Ovary (tissue), 9 donors: ENCODE results near the gene C19orf81. TPM values are rescaled to one million over a fixed set of nuclear protein-coding genes. Genes with fewer than 3 reads are reported as not detected.

Experiments used
- DNase-seq, 5 donors: peaks; one replicate each; pipeline ENCODE4 v3.0.0-alpha.2; 2019 to 2020
- H3K27ac ChIP-seq, 2 donors: fragments of 200-600 bp; one replicate each; pipeline versions ENCODE4 v1.5.1 to v1.8.0; 2019 to 2022
- H3K27me3 ChIP-seq: fragments of 200-600 bp; one replicate; pipeline ENCODE4 v1.8.0; 2022
- H3K36me3 ChIP-seq: fragments of 200-600 bp; sonication (generic); one replicate; pipeline ENCODE4 v1.5.1; 2019
- H3K4me1 ChIP-seq: one replicate; pipeline ENCODE4 v1.8.1; 2013; ENCODE audit warnings: mild to moderate bottlenecking, moderate library complexity; ENCODE audit not compliant: insufficient read depth
- H3K4me3 ChIP-seq: fragments of 200-600 bp; sonication (generic); one replicate; pipeline ENCODE4 v1.5.1; 2017
- H3K9me3 ChIP-seq, 2 donors: fragments of 200-600 bp in 1 of 2; sonication (generic) in 1 of 2; one replicate each; pipeline versions ENCODE4 v1.5.1 to v1.8.1; 2013 to 2019; ENCODE audit warnings: mild to moderate bottlenecking in 1 of 2, moderate library complexity in 1 of 2
- EP300 ChIP-seq: sonication (generic); formaldehyde crosslinking; IDR thresholded peaks from one replicate; pipeline ENCODE4 v1.6.1; 2017; ENCODE audit warnings: antibody characterized with exemption
- POLR2A ChIP-seq: fragments of 450-650 bp; IDR thresholded peaks from one replicate; pipeline ENCODE4 v1.6.1; 2017; ENCODE audit warnings: antibody characterized with exemption, mild to moderate bottlenecking, moderate library complexity
- WGBS, 3 donors: extraction: QIAGEN DNeasy Blood & Tissue Kit in 1 of 3; methylation state at CpG; one replicate each; pipeline versions ENCODE4 v1.1.5 to v1.1.7; 2013 to 2017; 5-methylcytosine and 5-hydroxymethylcytosine counted together
- intact Hi-C, 4 donors: fragments of 100-400 bp; cut with DNase I; formaldehyde crosslinking; loops; one replicate each; pipeline versions ENCODE4 v1.11.0 to v1.15.1; 2022 to 2023
- polyA plus RNA-seq, 2 donors: library from polyadenylated mRNA; stranded (reverse); fragments of 200-250 nt in 1 of 2; fragments of 350-450 nt in 1 of 2; fragmentation: Illumina TruSeq in 1 of 2; extraction: RNeasy Lipid Tissue Mini Kit (QIAGEN cat#74804) in 1 of 2; gene quantifications; one replicate each; pipeline ENCODE4 v1.2.3, GENCODE V29; 2013 to 2014
- total RNA-seq, 7 donors: library from RNA; depleted of rRNA in 2 of 7; stranded (reverse); fragments of >200 nt in 2 of 7; fragmentation: NEBNext Ultra II Directional in 3 of 7; extraction: Animal tissue kit (Norgen Biotek cat#: 25700) in 3 of 7; gene quantifications; one replicate each; pipeline versions ENCODE4 v1.1.0 to v1.2.4, GENCODE V29; 2016 to 2023
- TF ChIP-seq, protein P1 (sequence below), 3 donors: fragments of 450-650 bp in 2 of 3; fragments of 200-600 bp in 1 of 3; IDR thresholded peaks; one replicate each; pipeline versions ENCODE4 v1.5.1 to v1.8.0; 2016 to 2022; ENCODE audit warnings: antibody characterized with exemption in 3 of 3, mild to moderate bottlenecking in 1 of 3
- donor health status: DM: no; HTN: no; CAD: no; lungs with moderate emphysema.
- donor health status: DM: no; HTN: no; CAD: no.
- donor health status: Bipolar disorder and iron deficiency.
- donor health status: DM: yes; HTN: yes; CAD: no.
- donor health status: DM: no; HTN: no; CAD: no.
- donor health status: DM: yes; HTN: yes; CAD: no.

C19orf81 gene
- total and polyA plus RNA-seq, 9 donors = 1.1 to 12.6 (median 2.1) TPM; not detected in 5

DNA sequence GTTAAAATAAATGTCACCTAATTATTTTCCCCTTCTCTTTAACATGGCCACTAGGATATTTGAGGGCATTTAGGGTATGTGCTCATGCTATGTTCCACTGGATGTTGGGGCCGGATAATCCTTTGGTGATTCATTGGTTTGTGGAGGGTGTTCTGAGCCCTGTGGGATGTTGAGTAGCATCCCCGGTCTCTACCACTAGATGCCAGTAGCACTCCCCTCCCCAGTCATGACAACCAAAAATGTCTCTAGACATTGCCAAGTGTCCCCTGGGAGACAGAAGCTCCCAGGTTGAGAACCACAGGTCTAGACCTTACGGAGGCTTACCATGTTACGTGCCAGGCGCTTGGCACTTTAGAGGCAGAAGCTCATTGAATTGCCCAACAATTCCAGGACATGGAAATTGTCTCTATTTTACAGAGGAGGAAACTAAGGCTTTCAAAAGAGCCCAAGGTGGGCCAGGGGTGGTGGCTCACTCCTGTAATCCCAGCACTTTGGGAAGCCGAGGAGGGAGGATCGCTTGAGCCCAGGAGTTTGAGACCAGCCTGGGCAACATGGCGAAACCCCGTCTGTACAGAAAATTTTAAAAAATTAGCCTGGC, 56.3 kb downstream of the C19orf81 start:
- no peak for DNase-seq
- no peak for TF ChIP-seq POLR2A
- TF ChIP-seq, protein P1, sequence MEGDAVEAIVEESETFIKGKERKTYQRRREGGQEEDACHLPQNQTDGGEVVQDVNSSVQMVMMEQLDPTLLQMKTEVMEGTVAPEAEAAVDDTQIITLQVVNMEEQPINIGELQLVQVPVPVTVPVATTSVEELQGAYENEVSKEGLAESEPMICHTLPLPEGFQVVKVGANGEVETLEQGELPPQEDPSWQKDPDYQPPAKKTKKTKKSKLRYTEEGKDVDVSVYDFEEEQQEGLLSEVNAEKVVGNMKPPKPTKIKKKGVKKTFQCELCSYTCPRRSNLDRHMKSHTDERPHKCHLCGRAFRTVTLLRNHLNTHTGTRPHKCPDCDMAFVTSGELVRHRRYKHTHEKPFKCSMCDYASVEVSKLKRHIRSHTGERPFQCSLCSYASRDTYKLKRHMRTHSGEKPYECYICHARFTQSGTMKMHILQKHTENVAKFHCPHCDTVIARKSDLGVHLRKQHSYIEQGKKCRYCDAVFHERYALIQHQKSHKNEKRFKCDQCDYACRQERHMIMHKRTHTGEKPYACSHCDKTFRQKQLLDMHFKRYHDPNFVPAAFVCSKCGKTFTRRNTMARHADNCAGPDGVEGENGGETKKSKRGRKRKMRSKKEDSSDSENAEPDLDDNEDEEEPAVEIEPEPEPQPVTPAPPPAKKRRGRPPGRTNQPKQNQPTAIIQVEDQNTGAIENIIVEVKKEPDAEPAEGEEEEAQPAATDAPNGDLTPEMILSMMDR (IDR thresholded peaks at IDR 0.05) = peak in 1 of 3 donors; percentile 31
- no peak for TF ChIP-seq EP300
- no peak overlapping the region for H3K27ac ChIP-seq
- no peaks in the 10 kb centered on the region for H3K36me3 ChIP-seq
- H3K4me1 ChIP-seq = no peaks in the 10 kb centered on the region
- intact Hi-C loops = no loop called here
- 38 to 44% (median 44%) methylated on average over 9 of the region's 9 CpGs for WGBS, 3 donors
- no peaks in the 10 kb centered on the region for H3K27me3 ChIP-seq
- no peak overlapping the region for H3K4me3 ChIP-seq
- H3K9me3 ChIP-seq = no peaks in the 10 kb centered on the region

DNA sequence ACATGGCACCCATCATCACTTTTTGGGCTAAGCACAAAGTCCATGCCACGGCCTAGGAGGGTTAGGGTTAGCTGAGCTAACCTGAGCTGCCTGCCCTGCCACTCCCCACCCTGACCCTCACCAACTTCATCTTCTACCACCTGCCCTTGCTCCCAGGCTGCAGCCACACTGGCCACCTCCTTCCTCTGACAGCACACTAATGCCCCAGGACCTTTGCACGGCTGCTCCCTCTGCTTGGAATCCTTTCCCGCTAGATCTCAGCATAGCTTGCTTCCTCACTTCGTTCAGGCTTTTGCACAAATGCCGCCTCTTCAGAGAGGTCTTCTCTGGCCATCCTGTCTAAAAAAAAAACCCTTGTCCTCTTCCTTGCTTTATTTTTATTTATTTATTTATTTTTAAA, 57.1 kb downstream of the C19orf81 start:
- Histone ChIP-seq H3K27me3 (no peaks in the 10 kb centered on the region), H3K4me1 (no peaks in the 10 kb centered on the region), H3K9me3 (no peaks in the 10 kb centered on the region), H3K27ac (no peak overlapping the region), H3K36me3 (no peaks in the 10 kb centered on the region), H3K4me3 (no peak overlapping the region)
- intact Hi-C loops = no loop called here
- TF ChIP-seq, protein P1 (IDR thresholded peaks at IDR 0.05) = no peak
- TF ChIP-seq POLR2A (no peak), EP300 (no peak)
- DNase-seq = no peak
- 68 to 78% (median 70%) methylated on average over 5 of the region's 5 CpGs for WGBS, 3 donors

DNA sequence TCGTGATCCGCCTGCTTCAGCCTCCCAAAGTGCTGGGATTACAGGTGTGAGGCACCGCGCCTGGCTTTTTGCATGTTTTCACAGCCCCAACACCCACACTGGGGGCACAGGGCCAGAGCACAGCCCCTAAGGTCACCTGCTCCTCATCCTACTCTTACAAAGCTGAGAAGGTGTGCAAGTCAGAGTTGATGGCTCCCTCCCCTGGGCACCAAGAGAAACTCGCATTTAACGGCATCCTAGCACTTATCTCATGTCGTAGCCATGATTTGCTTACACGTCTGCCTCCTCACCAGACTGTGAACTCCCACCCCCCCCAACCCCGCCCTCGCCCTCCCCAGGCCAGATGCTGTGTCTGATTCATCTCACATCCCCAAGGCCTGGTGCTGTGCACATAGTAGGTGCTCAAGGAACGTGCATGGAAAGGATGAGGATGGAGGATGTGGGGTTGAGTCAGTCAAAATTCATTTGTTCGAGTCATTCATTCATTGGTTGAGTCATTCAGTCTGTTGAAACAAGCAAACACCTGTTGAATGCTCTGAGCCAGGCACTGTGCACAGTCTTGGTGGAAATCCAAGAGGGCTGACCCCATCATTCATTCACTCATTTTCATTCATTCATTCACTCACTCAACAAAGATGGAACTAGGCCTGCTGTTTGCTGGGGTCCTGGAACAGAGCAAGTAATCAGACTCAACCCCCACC, 59.1 kb downstream of the C19orf81 start:
- TF ChIP-seq, protein P1 (IDR thresholded peaks at IDR 0.05) = no peak
- TF ChIP-seq EP300 (no peak), POLR2A (no peak)
- Histone ChIP-seq H3K27me3 (no peaks in the 10 kb centered on the region), H3K27ac (no peak overlapping the region), H3K9me3 (no peaks in the 10 kb centered on the region), H3K4me1 (no peaks in the 10 kb centered on the region), H3K4me3 (no peak overlapping the region), H3K36me3 (no peaks in the 10 kb centered on the region)
- intact Hi-C loops = no loop called here
- WGBS, 3 donors = 70 to 75% (median 75%) methylated on average over 12 of the region's 12 CpGs
- DNase-seq = no peak

Other genes starting within 250 kb of the C19orf81 start
- under 1 TPM in 3 of 7 donors, not detected in 4; 0.12 to 0.46 (median 0.26) TPM for gene SPIB, start 230.5 kb upstream of the C19orf81 start, total RNA-seq
- under 1 TPM in 1 of 2 donors, not detected in 1; 0.25 TPM for gene SPIB, start 230.5 kb upstream of the C19orf81 start, polyA plus RNA-seq
- gene MYBPC2, start 216.6 kb upstream of the C19orf81 start, total RNA-seq = under 1 TPM in 3 of 7 donors, not detected in 4; 0.05 to 0.12 (median 0.08) TPM
- gene MYBPC2, start 216.6 kb upstream of the C19orf81 start, polyA plus RNA-seq = under 1 TPM in 1 of 2 donors, not detected in 1; 0.28 TPM
- 100 to 1,000 TPM in 3 of 7 donors, 10 to 100 TPM in 4; 50.4 to 132 (median 96.7) TPM for gene EMC10, start 172.9 kb upstream of the C19orf81 start, total RNA-seq
- gene EMC10, start 172.9 kb upstream of the C19orf81 start, polyA plus RNA-seq = 100 to 1,000 TPM in 1 of 2 donors, 10 to 100 TPM in 1; 27.6 to 113 TPM
- gene GARIN5A, start 172.6 kb upstream of the C19orf81 start, total RNA-seq = 10 to 100 TPM in 1 of 7 donors, 1 to 10 TPM in 6; 2.1 to 10.3 (median 3.3) TPM
- 1 to 10 TPM in 1 of 2 donors, under 1 TPM in 1; 0.47 to 4.3 TPM for gene GARIN5A, start 172.6 kb upstream of the C19orf81 start, polyA plus RNA-seq
- gene JOSD2, start 138.3 kb upstream of the C19orf81 start, total RNA-seq = 10 to 100 TPM; 15.0 to 28.9 (median 21.8) TPM
- gene JOSD2, start 138.3 kb upstream of the C19orf81 start, polyA plus RNA-seq = 10 to 100 TPM in 1 of 2 donors, not detected in 1; 42.5 TPM
- not detected for gene ASPDH, start 135.5 kb upstream of the C19orf81 start, total RNA-seq
- gene ASPDH, start 135.5 kb upstream of the C19orf81 start, polyA plus RNA-seq = not detected
- 1 to 10 TPM; 1.2 to 7.9 (median 2.5) TPM for gene LRRC4B, start 81.0 kb upstream of the C19orf81 start, total RNA-seq
- gene LRRC4B, start 81.0 kb upstream of the C19orf81 start, polyA plus RNA-seq = 1 to 10 TPM in 1 of 2 donors, under 1 TPM in 1; 0.12 to 5.6 TPM
- under 1 TPM in 1 of 7 donors, not detected in 6; 0.08 TPM for gene SYT3, start 9.6 kb upstream of the C19orf81 start, total RNA-seq
- under 1 TPM; 0.10 to 0.32 TPM for gene SYT3, start 9.6 kb upstream of the C19orf81 start, polyA plus RNA-seq
- 10 to 100 TPM in 1 of 7 donors, 1 to 10 TPM in 5, under 1 TPM in 1; 0.72 to 11.1 (median 4.0) TPM for gene SHANK1, start 70.4 kb downstream of the C19orf81 start, total RNA-seq
- gene SHANK1, start 70.4 kb downstream of the C19orf81 start, polyA plus RNA-seq = 1 to 10 TPM in 1 of 2 donors, under 1 TPM in 1; 0.20 to 1.1 TPM
- gene CLEC11A, start 73.9 kb downstream of the C19orf81 start, total RNA-seq = 100 to 1,000 TPM in 1 of 7 donors, 10 to 100 TPM in 6; 17.3 to 120 (median 33.8) TPM
- gene CLEC11A, start 73.9 kb downstream of the C19orf81 start, polyA plus RNA-seq = 10 to 100 TPM in 1 of 2 donors, 1 to 10 TPM in 1; 3.8 to 27.9 TPM
- not detected for gene GPR32, start 121.0 kb downstream of the C19orf81 start, total RNA-seq
- gene GPR32, start 121.0 kb downstream of the C19orf81 start, polyA plus RNA-seq = not detected
- gene ACP4, start 141.0 kb downstream of the C19orf81 start, total RNA-seq = not detected
- gene ACP4, start 141.0 kb downstream of the C19orf81 start, polyA plus RNA-seq = not detected
- under 1 TPM in 6 of 7 donors, not detected in 1; 0.40 to 0.95 (median 0.57) TPM for gene KLK1, start 174.3 kb downstream of the C19orf81 start, total RNA-seq
- gene KLK1, start 174.3 kb downstream of the C19orf81 start, polyA plus RNA-seq = 1 to 10 TPM in 1 of 2 donors, under 1 TPM in 1; 0.23 to 1.2 TPM
- not detected for gene KLK15, start 184.1 kb downstream of the C19orf81 start, total RNA-seq
- not detected for gene KLK15, start 184.1 kb downstream of the C19orf81 start, polyA plus RNA-seq
- under 1 TPM in 1 of 7 donors, not detected in 6; 0.20 TPM for gene KLK3, start 205.5 kb downstream of the C19orf81 start, total RNA-seq
- under 1 TPM; 0.13 to 0.24 TPM for gene KLK3, start 205.5 kb downstream of the C19orf81 start, polyA plus RNA-seq
- not detected for gene KLK2, start 224.0 kb downstream of the C19orf81 start, total RNA-seq
- gene KLK2, start 224.0 kb downstream of the C19orf81 start, polyA plus RNA-seq = not detected